Mesendoderm (in vitro differentiated cells): ENCODE results near the gene SDK2.

ENCODE experiments used
- DNase-seq: peaks from one replicate; pipeline ENCODE4 v3.0.0; 2013
- H2AK5ac ChIP-seq: 2 replicates; pipeline ENCODE4 v1.6.1; 2013; ENCODE audit warnings: low read length, inconsistent platforms
- H2BK120ac ChIP-seq: 2 replicates; pipeline ENCODE4 v1.6.1; 2013; ENCODE audit warnings: low read depth, mild to moderate bottlenecking, low read length, moderate library complexity, mixed read lengths
- H2BK15ac ChIP-seq: replicated peaks from 2 replicates; pipeline ENCODE4 v1.6.1; 2013; ENCODE audit warnings: low read depth, mild to moderate bottlenecking, moderate library complexity
- H2BK5ac ChIP-seq: 2 replicates; pipeline ENCODE4 v1.6.1; 2013; ENCODE audit warnings: low read length, inconsistent platforms
- H3K18ac ChIP-seq: 2 replicates; pipeline ENCODE4 v1.6.1; 2013; ENCODE audit warnings: mild to moderate bottlenecking, low read length, mixed read lengths
- H3K23ac ChIP-seq: one replicate; pipeline ENCODE4 v1.6.1; 2013; ENCODE audit warnings: low read length
- H3K27ac ChIP-seq: 2 replicates; pipeline ENCODE4 v1.5.1; 2013; ENCODE audit warnings: low read depth, mild to moderate bottlenecking, inconsistent platforms, low read length, moderate library complexity
- H3K27me3 ChIP-seq: 2 replicates; pipeline ENCODE4 v1.6.1; 2013; ENCODE audit warnings: low read length, control low read depth, mild to moderate bottlenecking, inconsistent platforms; ENCODE audit not compliant: insufficient read depth, poor library complexity
- H3K36me3 ChIP-seq: 2 replicates; pipeline ENCODE4 v1.6.1; 2013; ENCODE audit warnings: low read length, inconsistent platforms; ENCODE audit not compliant: control insufficient read depth, insufficient read depth
- H3K4ac ChIP-seq: one replicate; pipeline ENCODE4 v1.6.1; 2013; ENCODE audit warnings: low read depth, mild to moderate bottlenecking, low read length, moderate library complexity
- H3K4me1 ChIP-seq: 2 replicates; pipeline ENCODE4 v1.6.1; 2013; ENCODE audit warnings: low read depth, low read length, inconsistent platforms; ENCODE audit not compliant: control insufficient read depth
- H3K4me2 ChIP-seq: 2 replicates; pipeline ENCODE4 v1.6.1; 2013; ENCODE audit warnings: low read length
- H3K4me3 ChIP-seq: 2 replicates; pipeline ENCODE4 v1.5.1; 2013; ENCODE audit warnings: mild to moderate bottlenecking, low read length
- H3K56ac ChIP-seq: one replicate; pipeline ENCODE4 v1.6.1; 2013; ENCODE audit warnings: low read length
- H3K79me1 ChIP-seq: 2 replicates; pipeline ENCODE4 v1.6.1; 2013; ENCODE audit warnings: low read length, inconsistent platforms
- H3K79me2 ChIP-seq: 2 replicates; pipeline ENCODE4 v1.6.1; 2013; ENCODE audit warnings: mild to moderate bottlenecking, low read length; ENCODE audit not compliant: control insufficient read depth, insufficient read depth
- H3K9ac ChIP-seq: 2 replicates; pipeline ENCODE4 v1.6.1; 2013; ENCODE audit warnings: low read length, inconsistent platforms
- H4K5ac ChIP-seq: one replicate; pipeline ENCODE4 v1.6.1; 2013; ENCODE audit warnings: low read length
- H4K8ac ChIP-seq: one replicate; pipeline ENCODE4 v1.6.1; 2013; ENCODE audit warnings: low read depth, mild to moderate bottlenecking, control low read depth, low read length, moderate library complexity
- WGBS: extraction: QIAGEN DNeasy Blood & Tissue Kit; methylation state at CpG from one replicate; pipeline ENCODE4 v1.1.7; 2013; ENCODE audit warnings: low lambda C conversion rate, missing lambda C conversion rate; ENCODE audit not compliant: insufficient coverage; ENCODE audit errors: extremely low coverage; 5-methylcytosine and 5-hydroxymethylcytosine counted together

The SDK2 gene

DNA sequence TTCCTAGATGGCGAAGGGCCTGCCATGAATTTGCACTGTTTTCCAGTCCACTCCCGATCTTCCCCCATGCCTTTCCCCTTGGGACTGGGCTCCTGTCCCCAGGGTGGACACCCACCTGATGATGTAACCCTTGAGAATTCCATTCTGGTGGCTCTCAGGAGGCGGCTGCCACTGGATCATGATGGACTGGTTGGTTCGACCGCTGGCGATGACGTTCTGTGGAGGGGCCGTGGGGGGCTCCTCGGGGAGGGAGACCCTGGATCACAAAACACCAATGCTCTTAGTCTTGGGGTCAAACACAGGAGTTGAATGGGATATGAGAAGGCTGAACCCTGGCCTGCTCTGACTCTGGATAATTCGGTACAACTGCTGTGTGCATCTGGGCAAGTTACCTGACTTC lies 225.2 kb downstream of the SDK2 start:
- no peaks in the 10 kb centered on the region for H3K36me3 ChIP-seq
- no peaks in the 10 kb centered on the region for H3K27me3 ChIP-seq
- no peak for DNase-seq

DNA sequence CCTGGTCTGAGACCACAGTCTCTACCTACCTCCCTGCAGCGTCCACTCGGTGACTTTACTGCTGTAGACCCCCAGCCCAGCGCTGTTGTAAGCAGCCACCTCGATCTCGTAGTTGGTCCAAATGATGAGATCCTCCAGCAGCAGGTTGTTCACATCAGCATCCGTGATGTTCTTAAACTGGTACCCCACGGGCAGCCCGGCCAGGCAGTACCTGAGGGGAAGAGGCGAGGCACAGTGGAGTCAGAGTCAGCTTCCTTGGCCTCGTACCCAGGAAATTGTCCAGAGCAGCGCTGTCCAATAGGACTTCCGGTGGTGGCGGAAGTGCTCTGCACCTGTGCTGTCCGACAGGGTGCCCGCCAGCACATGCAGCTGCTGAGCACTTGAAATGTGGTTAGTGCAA lies 228.5 kb downstream of the SDK2 start:
- Histone ChIP-seq H4K8ac (no peak overlapping the region), H3K27me3 (no peaks in the 10 kb centered on the region), H3K4ac (no peak overlapping the region), H3K36me3 (no peaks in the 10 kb centered on the region), H3K56ac (no peak overlapping the region), H2BK5ac (no peak overlapping the region), H3K4me2 (no peak overlapping the region), H2BK15ac (no peak overlapping the region), H2BK120ac (no peak overlapping the region), H3K18ac (no peak overlapping the region), H4K5ac (no peak overlapping the region), H3K27ac (no peak overlapping the region), H3K9ac (no peak overlapping the region), H2AK5ac (no peak overlapping the region), H3K79me1 (no peaks in the 10 kb centered on the region), H3K79me2 (no peaks in the 10 kb centered on the region), H3K4me3 (no peak overlapping the region), H3K4me1 (no peaks in the 10 kb centered on the region), H3K23ac (no peak overlapping the region)
- no peak for DNase-seq
- WGBS, result no CpG with 5 or more reads among the region's 15 CpGs

More for the DNA sequence above, 225.2 kb downstream of the SDK2 start:
- Histone ChIP-seq H4K8ac (no peak overlapping the region), H3K18ac (no peak overlapping the region), H3K4me2 (no peak overlapping the region), H2AK5ac (no peak overlapping the region), H2BK120ac (no peak overlapping the region), H3K79me1 (no peaks in the 10 kb centered on the region), H3K27ac (no peak overlapping the region), H3K23ac (no peak overlapping the region), H3K4me1 (no peaks in the 10 kb centered on the region), H2BK5ac (no peak overlapping the region), H3K4me3 (no peak overlapping the region), H3K79me2 (no peaks in the 10 kb centered on the region), H2BK15ac (no peak overlapping the region), H3K9ac (no peak overlapping the region), H3K4ac (no peak overlapping the region), H4K5ac (no peak overlapping the region), H3K56ac (no peak overlapping the region)
- no CpG with 5 or more reads among the region's 10 CpGs for WGBS

GRCh38 chr17:73414171-73414955 lies 229.9 kb downstream of the SDK2 start:
- no peaks in the 10 kb centered on the region for H3K36me3 ChIP-seq

DNA sequence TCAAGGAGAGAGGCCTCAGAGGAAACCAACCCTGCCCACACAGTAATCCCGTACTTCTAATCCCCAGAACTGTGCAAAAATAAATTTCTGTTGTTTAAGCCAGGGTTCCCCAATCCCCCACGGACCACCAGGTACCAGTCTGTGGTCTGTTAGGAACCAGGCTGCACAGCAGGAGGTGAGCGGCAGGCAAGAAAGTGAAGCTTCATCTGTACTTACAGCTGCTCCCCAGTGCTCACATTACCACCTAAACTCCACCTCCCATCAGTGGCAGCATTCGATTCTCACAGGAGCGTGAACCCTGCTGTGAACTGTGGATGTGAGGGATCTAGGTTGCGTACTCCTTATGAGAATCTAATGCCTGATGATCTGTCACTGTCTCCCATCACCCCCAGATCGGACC lies 231.3 kb downstream of the SDK2 start:
- no peak overlapping the region for H3K9ac ChIP-seq
- H2BK120ac ChIP-seq, result no peak overlapping the region
- H3K4ac ChIP-seq, result no peak overlapping the region
- no peak overlapping the region for H4K5ac ChIP-seq
- H2AK5ac ChIP-seq, result no peak overlapping the region
- H3K27ac ChIP-seq, result no peak overlapping the region
- H3K18ac ChIP-seq, result no peak overlapping the region
- WGBS, result no CpG with 5 or more reads among the region's 7 CpGs
- no peak overlapping the region for H3K4me3 ChIP-seq
- H3K79me1 ChIP-seq, result no peaks in the 10 kb centered on the region
- no peaks in the 10 kb centered on the region for H3K27me3 ChIP-seq
- no peak overlapping the region for H2BK5ac ChIP-seq
- no peak overlapping the region for H3K4me2 ChIP-seq
- no peak overlapping the region for H2BK15ac ChIP-seq
- DNase-seq, result no peak
- no peaks in the 10 kb centered on the region for H3K36me3 ChIP-seq
- H3K79me2 ChIP-seq, result no peaks in the 10 kb centered on the region
- no peak overlapping the region for H3K56ac ChIP-seq
- no peaks in the 10 kb centered on the region for H3K4me1 ChIP-seq
- H4K8ac ChIP-seq, result no peak overlapping the region
- H3K23ac ChIP-seq, result no peak overlapping the region

More at GRCh38 chr17:73414171-73414955, 229.9 kb downstream of the SDK2 start:
- no peak overlapping the region for H4K5ac ChIP-seq
- H2BK15ac ChIP-seq, result no peak overlapping the region
- H3K56ac ChIP-seq, result no peak overlapping the region
- H2BK5ac ChIP-seq, result no peak overlapping the region
- no peak overlapping the region for H2BK120ac ChIP-seq
- no peak overlapping the region for H3K23ac ChIP-seq
- no peaks in the 10 kb centered on the region for H3K79me2 ChIP-seq
- no peak for DNase-seq
- H3K27me3 ChIP-seq, result no peaks in the 10 kb centered on the region
- no peak overlapping the region for H3K27ac ChIP-seq
- no CpG with 5 or more reads among the region's 20 CpGs for WGBS
- no peak overlapping the region for H3K4me3 ChIP-seq
- no peak overlapping the region for H2AK5ac ChIP-seq
- H3K4me1 ChIP-seq, result no peaks in the 10 kb centered on the region
- no peak overlapping the region for H4K8ac ChIP-seq
- no peak overlapping the region for H3K4me2 ChIP-seq
- H3K9ac ChIP-seq, result no peak overlapping the region
- H3K79me1 ChIP-seq, result no peaks in the 10 kb centered on the region
- no peak overlapping the region for H3K18ac ChIP-seq
- no peak overlapping the region for H3K4ac ChIP-seq

GRCh38 chr17:73411313-73411747 lies 232.9 kb downstream of the SDK2 start:
- no peaks in the 10 kb centered on the region for H3K4me1 ChIP-seq
- H2BK15ac ChIP-seq, result no peak overlapping the region
- no peak overlapping the region for H2AK5ac ChIP-seq
- H4K8ac ChIP-seq, result no peak overlapping the region
- H4K5ac ChIP-seq, result no peak overlapping the region
- no peak overlapping the region for H3K4me2 ChIP-seq
- DNase-seq, result no peak
- no peak overlapping the region for H3K27ac ChIP-seq
- no peak overlapping the region for H3K23ac ChIP-seq
- H3K27me3 ChIP-seq, result no peaks in the 10 kb centered on the region
- H3K4ac ChIP-seq, result no peak overlapping the region
- no peak overlapping the region for H2BK5ac ChIP-seq
- no peak overlapping the region for H3K9ac ChIP-seq
- no peak overlapping the region for H3K18ac ChIP-seq
- no peaks in the 10 kb centered on the region for H3K36me3 ChIP-seq
- H3K56ac ChIP-seq, result no peak overlapping the region
- no peaks in the 10 kb centered on the region for H3K79me1 ChIP-seq
- H2BK120ac ChIP-seq, result no peak overlapping the region
- H3K79me2 ChIP-seq, result no peaks in the 10 kb centered on the region
- no peak overlapping the region for H3K4me3 ChIP-seq
- WGBS, result no CpG with 5 or more reads among the region's 13 CpGs
